ENCODE results near the gene POTEF.
"Not testable (repeated sequence)": the region's sequence is repeated elsewhere in the genome, so short reads cannot be mapped to it uniquely, and the experiment has no call there.

Gene POTEF

DNA sequence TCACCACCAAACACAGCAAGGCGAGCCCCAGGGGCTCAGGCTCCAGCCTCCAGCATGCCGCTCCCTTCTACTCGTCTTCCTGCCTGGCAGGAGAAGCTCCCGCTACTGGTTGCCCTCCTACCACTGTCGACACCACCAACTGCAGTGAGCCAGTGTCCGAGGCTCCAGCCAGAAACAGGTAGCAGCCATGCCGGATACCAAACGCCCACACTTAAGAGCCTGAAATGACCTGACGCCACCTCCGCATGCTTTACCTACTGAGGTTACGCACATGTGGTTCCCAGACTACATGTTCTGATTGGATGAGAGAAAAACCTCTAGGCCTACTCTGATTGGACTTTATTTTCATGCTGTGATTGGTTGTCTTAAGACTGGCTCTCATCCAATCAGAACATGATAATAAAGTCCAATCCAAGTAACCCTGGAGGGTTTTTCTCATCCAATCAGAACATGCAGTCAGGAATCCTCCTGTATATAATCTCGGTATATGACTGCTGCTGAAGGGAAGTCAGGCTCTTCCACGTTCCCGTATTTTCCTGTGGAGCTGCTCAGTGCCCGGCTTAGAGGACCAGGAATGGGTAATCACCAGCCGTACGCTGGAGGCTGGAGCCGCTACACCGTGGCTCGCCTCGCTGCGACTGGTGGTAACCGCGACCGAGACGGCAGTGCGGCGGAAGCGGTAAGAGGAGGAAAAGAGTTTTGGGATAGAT is at the start of gene POTEF:
TSS of gene POTEF (minus strand) at position 103 of the 710 bp plus-strand sequence. CDS start 8,707 bp downstream, outside the sequence.
- DNase-seq: not testable (repeated sequence)

DNA sequence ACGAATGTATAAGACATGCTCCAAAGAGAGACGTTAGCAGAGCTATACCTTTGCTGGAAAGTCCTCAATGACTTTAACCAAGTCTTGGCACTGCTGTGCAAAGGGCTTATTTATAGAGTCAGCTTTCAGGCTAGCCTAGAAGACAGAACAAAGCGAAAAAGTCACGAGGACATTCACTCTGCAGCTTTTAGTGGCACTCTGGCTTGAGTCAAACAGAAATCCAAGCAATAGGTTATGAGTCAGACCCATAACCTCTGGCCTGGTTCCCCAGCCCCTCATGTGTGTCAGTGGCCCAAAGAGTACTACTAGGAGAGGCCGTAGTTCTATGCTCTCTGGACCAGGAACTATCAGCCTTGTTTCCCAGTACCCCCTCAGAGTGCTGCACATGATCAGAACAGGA is 45.8 kb upstream of the POTEF start:
- not testable (repeated sequence) for DNase-seq

DNA sequence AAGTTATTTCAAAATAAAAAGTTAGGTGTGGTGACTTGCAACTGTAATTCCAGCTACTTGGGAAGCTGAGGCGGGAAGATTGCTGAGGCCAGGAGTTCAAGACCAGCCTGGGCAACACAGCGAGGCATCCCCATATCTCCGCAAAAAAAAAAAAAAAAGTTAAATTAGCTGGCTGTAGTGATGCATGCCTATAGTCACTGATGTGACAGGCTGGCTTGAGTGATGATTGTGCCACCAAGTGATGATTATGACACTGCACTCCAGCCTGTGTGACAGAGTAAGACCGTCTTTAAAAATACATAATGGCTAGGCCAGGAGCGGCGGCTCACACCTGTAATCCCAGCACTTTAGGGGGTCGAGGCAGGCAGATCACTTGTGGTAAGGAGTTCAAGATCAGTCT is 40.9 kb upstream of the POTEF start:
- DNase-seq: no peak

DNA sequence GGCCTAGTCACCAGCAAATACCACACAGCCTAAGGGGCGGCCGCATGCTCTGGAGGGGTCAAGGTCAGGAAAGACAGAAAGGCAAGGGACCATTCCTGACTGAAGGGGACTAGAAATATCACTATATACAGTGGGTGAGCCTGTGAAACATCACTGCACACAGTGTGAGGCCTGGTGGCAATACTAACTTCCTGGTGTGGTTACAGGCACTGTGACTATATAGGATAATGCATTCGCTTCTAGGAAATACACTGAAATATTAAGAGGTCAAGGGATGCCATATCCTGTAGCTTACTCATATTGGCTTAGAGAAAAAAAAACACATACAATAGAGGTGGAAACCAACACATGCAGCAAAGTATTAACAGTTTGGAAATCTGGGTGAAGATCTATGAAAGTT is 40.1 kb upstream of the POTEF start:
- DNase-seq: not testable (repeated sequence)

DNA sequence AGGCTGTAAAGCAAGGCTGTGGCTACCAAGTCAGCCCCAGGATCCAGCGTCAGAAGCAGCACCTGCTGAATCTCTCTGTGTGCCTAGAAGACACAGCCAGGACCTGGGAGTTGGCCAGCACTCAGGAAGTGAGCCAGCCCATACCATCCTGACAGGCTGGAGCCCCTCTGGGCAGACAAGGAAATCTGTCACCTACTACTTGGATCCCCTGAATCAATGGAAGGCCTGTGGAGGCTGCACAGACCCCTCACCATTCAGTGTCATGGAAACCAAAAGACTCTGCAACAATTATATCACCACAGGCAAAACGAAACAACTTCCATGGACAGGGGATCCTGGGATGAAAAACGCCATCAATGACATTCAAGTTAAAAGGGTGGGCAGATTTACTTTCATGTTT is 37.6 kb upstream of the POTEF start:
- not testable (repeated sequence) for DNase-seq

DNA sequence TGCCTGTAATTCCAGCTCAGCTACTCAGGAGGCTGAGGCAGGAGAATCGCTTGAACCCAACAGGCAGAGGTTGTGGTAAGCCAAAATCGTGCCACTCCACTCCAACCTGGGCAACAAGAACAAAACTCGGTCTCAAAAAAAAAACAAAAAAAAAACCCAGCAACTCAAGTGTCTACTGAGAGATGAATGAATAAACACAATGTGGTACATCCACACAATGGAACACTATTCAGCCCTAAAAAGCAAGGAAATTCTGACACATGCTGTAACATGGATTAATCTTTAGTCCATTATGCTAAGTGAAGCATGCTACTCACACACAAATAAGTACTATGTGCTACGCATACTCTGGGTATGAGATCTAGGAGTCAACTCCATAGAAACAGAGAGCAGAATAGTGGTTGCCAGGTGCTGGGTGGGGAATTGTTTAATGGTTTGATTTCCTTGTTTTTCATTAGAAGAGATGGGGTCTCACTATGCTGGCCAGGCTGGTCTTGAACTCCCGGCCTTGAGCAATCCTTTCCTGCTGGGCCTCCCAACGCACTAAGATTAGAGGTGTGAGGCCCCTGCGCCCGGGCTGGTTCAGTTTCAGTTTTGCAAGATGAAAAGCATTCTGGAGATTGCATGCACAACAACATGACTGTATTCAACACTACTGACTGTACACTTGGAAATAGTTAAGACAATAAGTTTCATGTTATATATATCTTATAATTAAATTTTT is 36.4 kb upstream of the POTEF start:
- DNase-seq: no peak

DNA sequence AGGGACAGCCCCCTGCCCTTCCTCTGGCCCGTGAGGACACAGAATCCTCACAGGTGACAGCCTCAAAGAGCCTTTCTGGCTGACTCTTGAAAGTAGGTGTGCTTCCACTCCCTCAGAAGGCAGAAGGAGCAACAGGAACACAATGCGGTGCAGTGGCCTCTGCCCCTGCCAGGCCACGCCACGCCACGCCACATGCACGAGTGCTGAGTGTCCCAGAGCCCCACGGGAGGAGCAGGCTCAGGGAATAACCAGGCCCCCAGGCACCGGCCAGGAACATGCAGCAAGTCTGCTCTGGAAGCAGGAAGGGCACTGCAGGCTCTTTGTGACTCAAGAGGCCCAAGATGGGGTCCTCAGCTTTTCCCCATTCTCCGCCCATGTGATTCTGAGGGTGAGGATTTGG is 33.9 kb upstream of the POTEF start:
- no peak for DNase-seq

DNA sequence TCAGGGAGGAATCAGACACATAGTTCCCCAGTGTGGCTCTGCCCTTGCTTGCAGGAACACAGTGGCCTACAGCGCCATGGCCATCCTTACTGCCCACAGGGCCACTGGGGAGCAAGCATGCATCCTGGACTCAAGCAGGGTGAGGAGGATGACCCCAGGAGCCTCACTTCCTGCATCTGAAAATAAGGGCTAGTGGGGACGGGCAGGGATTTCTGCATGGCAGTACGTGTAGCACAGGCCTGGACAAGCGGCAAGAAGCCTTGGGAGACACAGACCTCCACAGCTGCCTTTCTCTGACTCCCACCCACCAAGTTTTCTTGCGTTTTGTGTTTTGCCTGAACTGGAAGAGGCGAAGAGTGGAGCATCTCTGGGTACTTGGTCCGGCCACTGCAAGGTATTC is 33.5 kb upstream of the POTEF start:
- not testable (repeated sequence) for DNase-seq

DNA sequence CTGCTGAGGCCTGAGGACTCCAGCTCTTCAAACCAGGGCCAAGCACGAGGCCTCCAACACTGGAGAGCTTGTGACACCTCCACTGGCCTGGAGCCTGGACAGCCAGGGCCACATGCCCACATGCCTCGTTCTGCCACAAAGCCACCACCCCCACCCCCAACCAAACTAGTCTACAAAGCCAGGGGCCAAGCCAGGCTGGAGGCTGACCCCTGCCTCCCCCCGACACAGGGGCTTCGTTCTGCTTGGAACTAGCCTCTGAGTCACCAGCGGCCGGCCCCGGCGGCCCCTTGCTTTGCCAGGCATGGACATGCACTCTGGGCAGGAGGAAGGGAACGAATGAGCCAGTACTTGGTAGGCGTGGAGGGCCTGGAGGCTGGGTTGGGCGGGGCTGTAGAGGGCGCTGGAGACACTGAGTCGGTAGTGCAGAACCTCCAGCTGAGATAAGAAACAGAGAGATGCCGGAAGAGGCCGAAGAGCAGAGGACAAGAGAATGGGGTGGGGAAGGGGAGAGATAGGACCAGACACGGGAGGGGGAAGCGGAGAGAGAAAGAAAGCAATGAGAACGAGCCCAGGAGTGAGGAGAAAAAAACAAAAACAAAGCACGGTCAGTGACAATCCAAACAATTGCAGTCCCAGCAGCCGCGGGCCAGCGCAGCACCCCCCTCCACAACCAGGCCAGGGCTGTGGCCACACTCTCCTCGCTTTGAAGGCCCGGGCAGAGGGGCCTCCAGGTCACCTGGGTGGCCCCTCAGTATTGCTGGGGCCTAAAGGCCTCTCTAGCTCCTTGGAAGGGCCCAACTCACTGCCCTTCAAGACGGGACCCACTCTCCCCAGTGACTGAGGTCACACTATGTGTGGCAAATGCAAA is 32.0 kb upstream of the POTEF start:
- DNase-seq: not testable (repeated sequence)

DNA sequence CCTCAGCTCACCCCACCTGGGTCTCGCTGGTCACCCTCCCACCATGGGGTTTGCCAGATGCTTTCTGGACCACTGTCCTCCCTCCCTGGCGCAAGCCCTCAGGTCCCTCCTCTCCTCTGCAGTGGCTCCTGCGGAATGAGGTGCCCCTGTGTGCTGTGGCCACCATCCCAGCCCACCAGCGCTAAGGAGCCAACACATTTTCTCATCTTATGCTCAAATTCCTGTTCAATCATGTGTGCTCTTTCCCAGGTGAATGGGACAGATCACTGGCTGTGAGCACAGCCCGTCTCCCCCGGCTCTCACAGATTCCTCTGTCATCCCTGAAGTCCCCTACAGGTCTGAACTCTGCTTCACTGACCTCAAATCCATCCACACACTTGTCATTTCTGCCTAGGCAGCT is 31.1 kb upstream of the POTEF start:
- no peak for DNase-seq

DNA sequence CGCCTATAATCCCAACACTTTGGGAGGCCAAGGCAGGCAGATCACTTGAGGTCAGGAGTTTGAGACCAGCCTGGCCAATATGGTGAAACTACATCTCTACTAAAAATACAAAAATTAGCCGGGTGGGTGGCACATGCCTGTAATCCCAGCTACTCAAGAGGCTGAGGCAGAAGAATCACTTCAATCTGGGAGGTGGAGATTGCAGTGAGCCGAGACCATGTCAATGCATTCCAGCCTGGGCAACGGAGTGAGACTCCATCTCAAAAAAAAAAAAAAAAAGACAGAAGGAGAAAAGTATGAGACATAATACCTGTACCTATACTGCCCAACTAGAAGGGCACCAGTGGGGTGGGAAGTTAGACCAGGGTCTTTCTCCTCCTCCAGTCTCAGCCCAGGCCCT is 30.4 kb upstream of the POTEF start:
- not testable (repeated sequence) for DNase-seq

DNA sequence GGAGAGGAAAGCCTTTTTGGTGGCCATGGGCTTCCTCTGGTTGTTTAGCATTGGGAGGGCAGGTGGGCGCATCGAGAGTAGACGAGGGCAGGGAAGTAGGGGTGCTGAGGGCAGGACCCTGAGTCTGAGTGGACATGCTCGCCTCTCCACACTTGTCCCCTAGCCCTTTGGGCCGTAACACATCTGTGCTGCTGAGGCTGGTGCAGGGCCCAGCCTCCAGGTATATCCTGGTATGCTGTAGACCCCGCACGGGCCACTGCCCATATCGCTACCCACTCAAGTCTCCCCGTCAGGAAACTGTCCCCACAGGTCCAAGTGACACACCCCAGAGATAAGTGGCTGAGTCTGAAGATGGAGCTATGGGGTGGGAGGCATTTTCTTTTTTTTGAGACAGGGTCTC is 29.6 kb upstream of the POTEF start:
- no peak for DNase-seq

DNA sequence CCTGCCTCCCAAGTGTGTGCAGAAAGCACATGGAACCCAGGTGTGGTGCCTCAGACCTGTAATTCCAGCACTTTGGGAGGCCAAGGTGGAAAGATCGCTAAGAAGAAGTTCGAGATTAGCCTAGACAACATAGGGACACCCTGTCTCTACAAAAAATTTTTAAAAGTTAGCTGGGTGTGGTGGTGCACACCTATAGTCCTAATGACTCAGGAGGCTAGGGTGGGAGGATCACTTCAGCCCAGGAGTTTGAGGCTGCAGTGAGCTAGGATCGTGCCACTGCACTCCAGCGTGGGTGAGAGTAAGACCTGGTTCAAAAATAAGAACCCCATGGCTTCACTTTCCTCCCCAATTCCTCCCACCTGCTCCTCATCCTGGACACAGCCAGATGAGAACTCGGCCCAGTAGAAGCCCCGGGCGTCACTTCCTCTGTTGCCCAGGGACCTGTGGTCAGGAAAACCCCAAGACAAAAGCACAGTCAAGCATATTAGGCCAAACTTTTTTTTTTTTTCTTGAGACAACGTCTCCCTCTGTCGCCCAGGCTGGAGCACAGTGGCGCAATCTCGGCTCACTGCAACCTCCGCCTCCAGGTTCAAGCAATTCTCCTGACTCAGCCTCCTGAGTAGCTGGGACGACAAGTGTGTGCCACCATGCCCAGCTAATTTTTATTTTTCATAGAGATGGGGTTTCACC is 28.9 kb upstream of the POTEF start:
- not testable (repeated sequence) for DNase-seq

DNA sequence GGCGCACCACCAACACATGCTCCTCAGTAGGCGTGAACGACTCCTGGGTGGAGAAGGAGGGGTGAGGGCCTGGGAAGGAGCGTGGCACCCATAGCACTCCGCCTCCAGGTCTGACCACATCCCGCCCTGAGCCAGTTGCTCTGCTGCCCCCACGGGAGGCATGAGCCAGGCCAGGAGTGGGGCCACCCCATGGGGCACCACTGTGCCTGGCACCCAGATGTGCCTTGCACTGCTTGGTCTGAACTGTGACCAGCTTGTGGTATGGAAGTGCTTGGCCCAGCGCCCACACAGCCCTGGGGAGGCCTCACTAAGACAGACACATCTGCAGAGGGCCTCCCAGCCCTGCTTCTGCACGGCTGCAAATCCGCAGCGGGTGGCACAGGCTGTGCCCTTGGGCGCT is 28.3 kb upstream of the POTEF start:
- not testable (repeated sequence) for DNase-seq

DNA sequence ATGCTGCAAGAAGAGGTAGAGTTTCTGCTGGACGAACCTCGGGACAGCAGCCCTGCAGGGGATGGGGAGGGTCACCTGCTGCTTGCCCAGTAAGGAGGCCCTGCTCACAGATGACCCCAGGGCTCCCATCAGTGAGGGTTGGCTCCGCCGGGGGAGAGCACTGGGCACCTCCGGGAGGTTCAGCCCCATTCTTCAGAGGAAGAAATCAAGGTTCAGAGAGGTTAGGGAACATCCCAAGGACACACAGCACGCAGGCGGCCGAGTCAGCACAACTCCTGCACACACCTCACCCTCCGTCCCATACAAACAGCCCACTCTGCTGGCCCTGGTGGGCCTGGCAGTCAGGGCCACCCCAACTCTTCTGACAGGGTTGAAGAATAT is 27.6 kb upstream of the POTEF start:
- no peak for DNase-seq

DNA sequence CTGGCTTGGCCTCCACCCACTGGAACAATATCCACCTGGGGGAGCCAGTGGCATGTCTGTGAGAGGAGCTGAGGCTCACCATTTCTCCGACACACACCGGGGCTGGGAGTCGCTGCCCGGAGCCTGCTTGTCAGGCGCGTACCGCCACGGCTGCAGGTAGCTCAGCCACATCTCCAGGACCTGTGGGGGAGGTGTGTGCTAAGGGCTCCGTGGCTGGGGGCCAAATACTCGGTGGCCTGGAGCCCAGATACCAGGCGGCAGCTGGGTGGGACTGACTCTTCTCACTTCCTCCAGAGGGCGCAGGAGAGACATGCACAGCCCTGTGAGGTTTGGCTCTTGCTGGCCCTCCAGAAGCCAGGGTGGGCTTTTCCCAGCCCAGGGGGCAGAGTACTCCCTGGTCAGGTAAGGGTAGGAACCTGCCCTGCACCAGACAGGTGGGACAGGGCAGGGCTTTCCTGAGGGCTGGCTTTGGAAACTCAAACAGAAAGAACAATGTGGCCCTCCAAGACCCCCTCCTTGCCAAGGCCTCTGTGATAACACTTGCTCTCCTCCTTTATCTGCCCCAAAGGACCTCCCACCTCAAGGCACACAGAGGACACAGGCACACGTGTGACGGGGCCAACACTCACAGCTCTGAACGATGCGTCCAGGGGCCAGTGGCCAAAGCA is 27.1 kb upstream of the POTEF start:
- DNase-seq: peak; percentile 73

DNA sequence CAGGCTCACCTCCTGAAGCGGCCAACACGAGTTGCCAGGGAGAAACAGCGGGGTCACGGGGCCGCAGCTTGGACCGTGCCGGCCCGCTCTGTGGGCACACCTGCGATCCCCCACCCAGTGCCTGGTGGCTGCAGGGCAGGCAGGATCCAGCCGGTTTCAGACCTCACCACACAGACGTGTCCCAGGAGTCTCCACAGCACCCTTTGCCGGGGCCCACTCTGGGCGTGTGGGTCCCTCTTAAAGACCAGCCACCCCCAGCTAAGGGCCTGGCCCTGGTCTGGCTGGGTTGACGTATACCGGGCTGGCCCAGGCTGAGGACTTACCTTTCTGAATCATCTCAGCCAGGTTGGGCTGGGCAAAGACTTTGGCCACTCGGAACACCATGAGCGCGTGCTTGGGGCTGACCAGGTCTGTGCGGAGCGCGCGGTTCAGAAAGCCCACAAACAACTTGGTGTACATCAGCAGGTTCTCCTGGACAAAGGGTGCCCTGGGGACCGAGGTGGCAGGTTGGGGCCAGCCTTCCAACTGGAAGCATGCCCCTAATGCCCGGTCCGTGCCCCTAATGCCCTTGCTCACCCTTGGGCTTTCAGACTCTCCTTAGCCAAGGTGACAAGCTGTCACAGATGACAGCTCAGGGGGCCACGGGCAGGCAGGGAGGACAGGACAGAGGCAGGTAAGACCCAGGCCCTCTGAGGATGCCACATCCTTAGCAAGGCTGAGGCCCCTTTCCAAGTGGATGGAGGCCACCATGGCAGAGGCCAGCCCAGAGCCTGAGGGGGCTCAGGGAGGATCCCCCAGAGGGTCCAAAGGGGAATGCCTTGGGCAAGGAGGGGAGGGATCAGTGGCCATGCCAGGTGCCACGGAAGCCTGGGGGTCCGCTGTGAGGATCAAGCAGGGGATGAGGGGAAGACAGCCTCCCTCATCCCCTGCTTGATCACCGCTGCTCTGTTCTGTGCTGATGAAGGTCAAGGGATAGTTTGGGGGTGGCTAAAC is 26.0 kb upstream of the POTEF start:
- DNase-seq: no peak

DNA sequence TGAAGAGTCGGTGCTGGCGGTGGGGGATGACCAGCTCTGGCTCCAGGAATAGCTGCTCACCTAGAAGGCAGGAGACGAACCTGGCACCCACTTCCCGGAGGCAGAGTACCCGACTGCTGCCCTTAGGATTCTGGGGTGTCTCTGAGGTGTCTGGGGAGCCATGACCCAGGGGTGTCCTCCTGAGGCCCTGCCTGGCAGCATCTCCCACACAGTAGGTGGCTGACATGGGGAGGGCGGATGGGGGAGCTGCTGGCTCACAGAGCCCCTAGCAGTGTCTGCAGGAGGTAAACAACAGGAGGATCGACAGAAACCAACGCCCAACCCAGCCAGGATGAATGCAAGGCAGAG is 25.4 kb upstream of the POTEF start:
- not testable (repeated sequence) for DNase-seq

DNA sequence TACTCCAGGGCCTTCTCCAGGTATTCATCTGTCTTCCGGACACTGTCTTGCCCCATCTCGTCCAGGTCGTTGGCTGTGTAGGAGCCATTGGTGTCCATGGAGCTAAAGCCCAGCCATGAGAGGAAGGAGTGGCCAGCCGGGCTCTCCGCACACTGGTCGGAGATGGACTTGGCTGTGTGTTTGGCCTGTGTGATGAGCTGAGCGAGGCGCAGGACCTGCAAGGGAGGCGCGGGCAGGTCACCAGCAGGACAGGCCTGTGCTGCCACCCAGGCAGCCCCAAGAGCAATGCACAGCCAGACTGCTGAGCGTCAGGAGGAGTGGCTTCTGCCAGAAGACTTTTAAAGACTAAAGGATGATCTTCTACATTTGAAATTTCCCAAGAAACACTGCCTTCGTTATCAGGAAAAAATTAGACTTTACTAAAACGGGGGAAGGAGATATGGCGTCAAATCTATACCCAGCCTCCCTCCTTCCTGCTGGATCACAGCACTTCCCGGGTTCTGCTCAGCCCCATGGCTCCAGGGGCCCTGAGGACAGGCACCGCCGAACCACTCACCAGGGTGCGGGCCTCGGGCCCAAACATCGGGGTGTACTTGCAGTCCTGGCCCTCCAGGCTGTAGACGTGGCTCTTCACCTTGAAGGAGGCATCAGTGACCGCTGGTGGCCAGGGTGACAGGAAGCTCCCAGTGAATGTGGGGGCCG is 24.9 kb upstream of the POTEF start:
- not testable (repeated sequence) for DNase-seq

DNA sequence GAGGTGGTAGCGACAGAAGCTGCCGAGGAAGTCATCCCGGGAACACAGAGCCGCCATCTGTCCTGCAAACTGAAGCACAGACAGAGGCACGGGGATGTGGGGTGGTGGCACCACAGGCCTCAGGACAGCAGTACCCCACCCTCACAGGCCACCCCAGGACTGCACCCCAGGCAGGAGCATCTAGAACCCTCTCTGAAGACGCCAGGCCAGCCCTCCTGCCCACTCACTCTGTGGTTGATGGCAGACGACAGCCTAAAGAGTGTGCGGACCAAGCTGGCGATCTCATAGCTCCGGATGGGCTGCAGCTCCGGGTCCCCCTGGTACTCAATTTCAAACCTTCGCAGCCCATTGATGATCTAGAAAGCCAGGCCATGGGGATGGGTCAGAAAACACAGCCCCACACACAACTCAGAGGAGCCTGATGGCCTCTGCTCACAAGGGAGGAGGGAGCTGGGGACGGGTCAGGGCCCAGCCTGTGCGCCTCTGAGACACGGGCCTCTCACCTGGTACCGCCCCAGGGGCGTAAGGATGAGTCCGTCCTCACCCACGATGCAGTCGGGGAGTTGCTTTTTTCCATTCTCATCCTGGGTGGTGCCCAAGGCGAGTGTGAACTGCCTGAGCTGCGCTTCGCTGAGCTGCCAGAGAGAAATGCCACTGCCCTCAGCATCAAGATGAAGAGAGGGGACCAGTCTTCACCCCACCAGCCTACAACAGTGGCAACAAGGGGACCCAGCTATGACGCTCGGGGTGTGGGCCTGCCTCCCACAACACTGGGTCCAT is 24.0 kb upstream of the POTEF start:
- no peak for DNase-seq

All from NCI-H1694 treated with DMSO at 0.1 percent for 48 hours (cell line).